Thyroid gland (tissue), 4 donors: ENCODE measurements around the gene MAP3K1. TPM values are rescaled to one million over a fixed set of nuclear protein-coding genes. Genes with fewer than 3 reads are reported as not detected.
A peak's percentile ranks its signal among the peaks of the same experiment; 100 is the strongest.

Experiments
- DNase-seq, 2 donors: peaks; one replicate each; pipeline ENCODE4 v3.0.0-alpha.2; 2019
- H3K27ac ChIP-seq, 3 donors: fragments of 200-600 bp; sonication (generic); 1 replicate in 2 of 3; 2 replicates in 1 of 3; pipeline ENCODE4 v1.5.1; 2016 to 2019; ENCODE audit warnings: mild to moderate bottlenecking in 1 of 3, moderate library complexity in 1 of 3
- H3K27me3 ChIP-seq: fragments of 200-600 bp; sonication (generic); one replicate; pipeline ENCODE4 v1.5.1; 2019
- H3K36me3 ChIP-seq, 2 donors: fragments of 200-600 bp; sonication (generic); one replicate each; pipeline ENCODE4 v1.5.1; 2016 to 2019
- H3K4me1 ChIP-seq, 2 donors: fragments of 200-600 bp; sonication (generic); one replicate each; pipeline ENCODE4 v1.5.1; 2017 to 2019
- H3K4me3 ChIP-seq, 3 donors: fragments of 200-600 bp; sonication (generic); replicated peaks in 1 of 3; 1 replicate in 2 of 3; 2 replicates in 1 of 3; pipeline ENCODE4 v1.5.1; 2016; ENCODE audit warnings: mild to moderate bottlenecking in 1 of 3
- H3K9me3 ChIP-seq: fragments of 200-600 bp; sonication (generic); one replicate; pipeline ENCODE4 v1.5.1; 2017
- POLR2A ChIP-seq, 2 donors: fragments of 450-650 bp; IDR thresholded peaks; one replicate each; pipeline ENCODE4 v1.6.1; 2017; ENCODE audit warnings: antibody characterized with exemption in 2 of 2, mild to moderate bottlenecking in 2 of 2, moderate library complexity in 1 of 2
- WGBS, 2 donors: methylation state at CpG; one replicate each; pipeline ENCODE4 v1.1.5; 2017; 5-methylcytosine and 5-hydroxymethylcytosine counted together
- intact Hi-C: fragments of 100-400 bp; cut with DNase I; formaldehyde crosslinking; loops from one replicate; pipeline ENCODE4 v1.15.1; 2023
- total RNA-seq, 4 donors: library from RNA; depleted of rRNA; stranded (reverse); fragments of >200 nt; gene quantifications; one replicate each; pipeline ENCODE4 v1.2.3, GENCODE V29; 2016
- TF ChIP-seq, protein P1 (sequence below), 6 experiments: fragments of 200-600 bp in 3 of 6; fragments of 450-650 bp in 3 of 6; sonication (generic) in 3 of 6; IDR thresholded peaks; one replicate each; pipeline ENCODE4 v1.5.1; 2016 to 2019; ENCODE audit warnings: antibody characterized with exemption in 6 of 6, mild to moderate bottlenecking in 2 of 6, inconsistent platforms in 1 of 6, moderate library complexity in 1 of 6

MAP3K1 gene
- total RNA-seq, 4 donors from 2014 or later, result 56.9 to 113 (median 66.4) TPM

DNA sequence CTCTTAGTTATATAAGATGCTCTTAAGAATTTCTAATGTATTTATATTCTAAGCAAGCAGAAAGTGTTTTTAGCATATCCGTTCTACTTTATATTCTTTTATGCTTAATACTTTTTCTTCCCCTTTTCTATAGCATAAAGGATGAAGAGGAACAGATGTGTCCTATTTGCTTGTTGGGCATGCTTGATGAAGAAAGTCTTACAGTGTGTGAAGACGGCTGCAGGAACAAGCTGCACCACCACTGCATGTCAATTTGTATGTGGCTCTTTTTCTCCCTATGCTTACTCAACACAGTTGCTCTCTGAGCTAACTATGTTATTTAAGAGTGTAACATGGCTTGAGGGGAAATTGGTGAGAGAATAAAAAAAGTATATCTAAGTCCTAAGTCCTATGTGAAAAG, 56.4 kb downstream of the MAP3K1 start:
- 93 to 96% methylated on average over 2 of the region's 2 CpGs for WGBS, 2 donors

GRCh38 chr5:56873056-56873455, 57.7 kb downstream of the MAP3K1 start:
- 84% methylated on average over 3 of the region's 3 CpGs for whole genome bisulfite sequencing, 2 donors
- H3K36me3 ChIP-seq, result peaks cover 27% of the 10 kb centered on the region in 2 donors
- no peak overlapping the region for H3K27ac ChIP-seq
- no peak overlapping the region for H3K4me3 ChIP-seq
- no peaks in the 10 kb centered on the region for H3K4me1 ChIP-seq
- no peak for DNase-seq
- TF ChIP-seq POLR2A (IDR thresholded peaks at IDR 0.05), result no peak
- TF ChIP-seq, protein P1, sequence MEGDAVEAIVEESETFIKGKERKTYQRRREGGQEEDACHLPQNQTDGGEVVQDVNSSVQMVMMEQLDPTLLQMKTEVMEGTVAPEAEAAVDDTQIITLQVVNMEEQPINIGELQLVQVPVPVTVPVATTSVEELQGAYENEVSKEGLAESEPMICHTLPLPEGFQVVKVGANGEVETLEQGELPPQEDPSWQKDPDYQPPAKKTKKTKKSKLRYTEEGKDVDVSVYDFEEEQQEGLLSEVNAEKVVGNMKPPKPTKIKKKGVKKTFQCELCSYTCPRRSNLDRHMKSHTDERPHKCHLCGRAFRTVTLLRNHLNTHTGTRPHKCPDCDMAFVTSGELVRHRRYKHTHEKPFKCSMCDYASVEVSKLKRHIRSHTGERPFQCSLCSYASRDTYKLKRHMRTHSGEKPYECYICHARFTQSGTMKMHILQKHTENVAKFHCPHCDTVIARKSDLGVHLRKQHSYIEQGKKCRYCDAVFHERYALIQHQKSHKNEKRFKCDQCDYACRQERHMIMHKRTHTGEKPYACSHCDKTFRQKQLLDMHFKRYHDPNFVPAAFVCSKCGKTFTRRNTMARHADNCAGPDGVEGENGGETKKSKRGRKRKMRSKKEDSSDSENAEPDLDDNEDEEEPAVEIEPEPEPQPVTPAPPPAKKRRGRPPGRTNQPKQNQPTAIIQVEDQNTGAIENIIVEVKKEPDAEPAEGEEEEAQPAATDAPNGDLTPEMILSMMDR (IDR thresholded peaks at IDR 0.05), result no peak
- intact Hi-C loops, result no loop called here
- no peaks in the 10 kb centered on the region for H3K27me3 ChIP-seq
- H3K9me3 ChIP-seq, result no peaks in the 10 kb centered on the region

More for the DNA sequence above, 56.4 kb downstream of the MAP3K1 start:
- Histone ChIP-seq H3K9me3 (no peaks in the 10 kb centered on the region), H3K27me3 (no peaks in the 10 kb centered on the region), H3K36me3 (peaks cover 27 to 29% of the 10 kb centered on the region in 2 donors), H3K4me3 (no peak overlapping the region), H3K27ac (no peak overlapping the region), H3K4me1 (no peaks in the 10 kb centered on the region)
- intact Hi-C loops, result no loop called here
- DNase-seq, result no peak
- no peak for TF ChIP-seq POLR2A (IDR thresholded peaks at IDR 0.05)

DNA sequence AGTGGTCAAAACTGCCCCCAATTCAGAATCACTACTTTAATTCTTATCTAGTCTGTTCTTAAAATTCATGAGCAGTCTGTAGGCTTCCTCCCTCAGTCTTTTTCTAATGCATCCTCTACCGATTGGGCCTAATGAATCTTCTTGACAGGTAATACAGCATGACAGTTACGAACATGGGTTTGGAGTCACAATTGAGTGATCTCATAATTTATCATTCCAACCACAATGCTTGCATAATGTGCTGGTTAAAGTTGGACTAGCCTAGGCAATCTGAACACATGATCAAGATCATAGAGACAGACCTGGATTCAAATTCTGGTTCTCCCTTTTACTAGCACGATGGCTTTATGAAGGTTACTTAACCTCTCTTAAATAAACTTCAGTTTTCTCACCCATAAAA, 61.0 kb downstream of the MAP3K1 start:
- intact Hi-C loops, result no loop called here
- Histone ChIP-seq H3K4me3 (no peak overlapping the region), H3K27ac (no peak overlapping the region), H3K36me3 (peaks cover 35 to 36% of the 10 kb centered on the region in 2 donors), H3K9me3 (no peaks in the 10 kb centered on the region), H3K27me3 (no peaks in the 10 kb centered on the region), H3K4me1 (peaks cover 6 to 11% of the 10 kb centered on the region in 2 donors)
- DNase-seq, result no peak
- WGBS, 2 donors, result 86 to 92% methylated on average over 3 of the region's 3 CpGs
- TF ChIP-seq, protein P1 (IDR thresholded peaks at IDR 0.05), result no peak
- TF ChIP-seq POLR2A (IDR thresholded peaks at IDR 0.05), result no peak

GRCh38 chr5:56881571-56881970, 66.2 kb downstream of the MAP3K1 start:
- WGBS, 2 donors, result 31 to 54% methylated on average over 5 of the region's 5 CpGs
- TF ChIP-seq, protein P1 (IDR thresholded peaks at IDR 0.05), result no peak
- TF ChIP-seq POLR2A (IDR thresholded peaks at IDR 0.05), result no peak
- Histone ChIP-seq H3K9me3 (no peaks in the 10 kb centered on the region), H3K36me3 (peaks cover 45 to 47% of the 10 kb centered on the region in 2 donors), H3K27me3 (no peaks in the 10 kb centered on the region), H3K4me3 (no peak overlapping the region), H3K4me1 (peaks cover 18 to 22% of the 10 kb centered on the region in 2 donors), H3K27ac (peak overlapping the region in 2 of 3 donors; percentile 48 to 57)
- DNase-seq, result peak; percentile 74 to 78
- intact Hi-C loops, result no loop called here

DNA sequence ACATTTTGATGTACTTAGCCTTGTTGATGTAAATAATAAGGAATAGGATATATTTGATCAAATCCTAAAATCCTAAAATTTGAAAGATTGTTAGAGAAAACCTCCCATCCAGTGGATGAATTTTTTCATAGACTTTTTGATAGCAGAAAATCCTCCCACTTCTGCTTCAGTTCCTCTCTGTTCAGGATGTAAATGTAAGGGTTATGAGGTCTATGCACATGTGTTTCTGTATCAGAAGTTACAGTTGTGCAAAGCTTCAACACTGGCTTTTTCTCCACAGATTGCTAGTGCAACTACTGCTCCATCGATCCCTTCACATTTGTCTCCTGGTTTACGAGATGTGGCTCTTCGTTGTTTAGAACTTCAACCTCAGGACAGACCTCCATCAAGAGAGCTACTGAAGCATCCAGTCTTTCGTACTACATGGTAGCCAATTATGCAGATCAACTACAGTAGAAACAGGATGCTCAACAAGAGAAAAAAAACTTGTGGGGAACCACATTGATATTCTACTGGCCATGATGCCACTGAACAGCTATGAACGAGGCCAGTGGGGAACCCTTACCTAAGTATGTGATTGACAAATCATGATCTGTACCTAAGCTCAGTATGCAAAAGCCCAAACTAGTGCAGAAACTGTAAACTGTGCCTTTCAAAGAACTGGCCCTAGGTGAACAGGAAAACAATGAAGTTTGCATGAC, 78.1 kb downstream of the MAP3K1 start:
- Histone ChIP-seq H3K4me3 (no peak overlapping the region), H3K9me3 (no peaks in the 10 kb centered on the region), H3K36me3 (peaks cover 11 to 21% of the 10 kb centered on the region in 2 donors), H3K4me1 (no peaks in the 10 kb centered on the region), H3K27ac (no peak overlapping the region), H3K27me3 (no peaks in the 10 kb centered on the region)
- intact Hi-C loops, result no loop called here
- TF ChIP-seq POLR2A (IDR thresholded peaks at IDR 0.05), result no peak
- TF ChIP-seq, protein P1 (IDR thresholded peaks at IDR 0.05), result no peak
- DNase-seq, result no peak
- 94 to 95% methylated on average over 5 of the region's 5 CpGs for WGBS, 2 donors
